GM21786 (cell line): ENCODE results near the gene ZNF414.
A peak's percentile ranks its signal among the peaks of the same experiment; 100 is the strongest.
"Not testable (repeated sequence)": the region's sequence is repeated elsewhere in the genome, so short reads cannot be mapped to it uniquely, and the experiment has no call there.

ENCODE experiments used
- ATAC-seq: cut with Tn5 transposase; IDR thresholded peaks from one replicate; pipeline ENCODE4 v1.9.1; 2021; ENCODE audit not compliant: unreplicated experiment

Gene ZNF414

GRCh38 chr19:8513687-8514504 is at the start of gene ZNF414:
ZNF414 (minus strand) TSS chr19:8514167; CDS start chr19:8514046, 121 bp downstream.
- ATAC-seq: peak; percentile 90

- no peak for ATAC-seq
Observed at GRCh38 chr19:8561075-8561764, 47.3 kb upstream of the ZNF414 start.

- no peak for ATAC-seq
Observed at GRCh38 chr19:8558325-8558724, 44.4 kb upstream of the ZNF414 start.

GRCh38 chr19:8557642-8558238 is 43.8 kb upstream of the ZNF414 start:
- no peak for ATAC-seq

- ATAC-seq: not testable (repeated sequence)
Observed at GRCh38 chr19:8553729-8554128, 39.8 kb upstream of the ZNF414 start.

GRCh38 chr19:8552810-8553209 is 38.8 kb upstream of the ZNF414 start:
- no peak for ATAC-seq

GRCh38 chr19:8550070-8550469 is 36.1 kb upstream of the ZNF414 start:
- ATAC-seq: no peak

GRCh38 chr19:8545743-8546142 is 31.8 kb upstream of the ZNF414 start:
- no peak for ATAC-seq

GRCh38 chr19:8544168-8544567 is 30.2 kb upstream of the ZNF414 start:
- no peak for ATAC-seq

- ATAC-seq: no peak
Observed at GRCh38 chr19:8539621-8540149, 25.7 kb upstream of the ZNF414 start.

- ATAC-seq: no peak
Observed at GRCh38 chr19:8537099-8537498, 23.1 kb upstream of the ZNF414 start.

GRCh38 chr19:8536282-8536681 is 22.3 kb upstream of the ZNF414 start:
- ATAC-seq: no peak

- no peak for ATAC-seq
Observed at GRCh38 chr19:8532225-8532624, 18.3 kb upstream of the ZNF414 start.

- no peak for ATAC-seq
Observed at GRCh38 chr19:8531470-8531869, 17.5 kb upstream of the ZNF414 start.

GRCh38 chr19:8530061-8530679 is 16.2 kb upstream of the ZNF414 start:
- no peak for ATAC-seq

GRCh38 chr19:8529369-8530006 is 15.5 kb upstream of the ZNF414 start:
- no peak for ATAC-seq

GRCh38 chr19:8528500-8528899 is 14.5 kb upstream of the ZNF414 start:
- ATAC-seq: no peak

GRCh38 chr19:8526345-8527091 is 12.6 kb upstream of the ZNF414 start:
- ATAC-seq: no peak

- ATAC-seq: no peak
Observed at GRCh38 chr19:8525401-8525684, 11.4 kb upstream of the ZNF414 start.

- ATAC-seq: no peak
Observed at GRCh38 chr19:8519388-8519787, 5.4 kb upstream of the ZNF414 start.
